ENCODE measurements around the gene PURA.

DNA sequence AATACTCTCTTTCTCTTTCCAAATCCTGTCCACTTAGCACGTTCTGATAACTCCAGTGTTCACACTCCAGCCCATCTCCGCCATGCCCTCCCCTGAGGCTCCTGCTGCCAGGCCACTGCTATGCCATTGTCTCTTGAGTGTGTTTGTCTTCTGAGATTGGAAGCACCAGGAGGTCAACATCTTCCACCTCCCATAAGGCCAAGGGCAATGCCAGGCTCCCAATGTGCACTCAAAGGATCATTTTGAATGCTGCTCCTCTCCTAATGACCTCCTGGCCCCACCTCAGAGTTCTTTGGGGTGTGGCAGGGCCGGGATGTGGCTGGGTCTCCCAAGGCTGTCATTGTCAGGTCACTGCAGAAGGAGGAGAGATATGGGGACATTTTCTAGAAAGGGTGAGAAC, 31.3 kb downstream of the PURA start:
- TF ChIP-seq GATA2 (IDR thresholded peaks at IDR 0.05; ENCODE audit: low read depth, low read length): no peak
- TF ChIP-seq GATA3 (IDR thresholded peaks at IDR 0.05; ENCODE audit: low read depth, low read length): no peak

Data from SH-SY5Y (cell line).